NCI-H345 treated with DMSO at 0.1 percent for 48 hours (cell line): Measurements from ENCODE around the gene C1QL1.

Source experiments
- DNase-seq: peaks from one replicate; lab custom pipeline; 2025; ENCODE audit not compliant: unreplicated experiment; lab: John Stamatoyannopoulos, UW

C1QL1 gene

GRCh38 chr17:44989552-44990138 lies 21.5 kb upstream of the C1QL1 start:
- DNase-seq: no peak

- no peak for DNase-seq
These were observed 20.2 kb upstream of the C1QL1 start for GRCh38 chr17:44988044-44988942.

GRCh38 chr17:44983563-44983962 lies 15.5 kb upstream of the C1QL1 start:
- no peak for DNase-seq

GRCh38 chr17:44982113-44982702 lies 14.1 kb upstream of the C1QL1 start:
- DNase-seq: no peak

GRCh38 chr17:44981221-44981968 lies 13.3 kb upstream of the C1QL1 start:
- no peak for DNase-seq

GRCh38 chr17:44979426-44979995 lies 11.4 kb upstream of the C1QL1 start:
- no peak for DNase-seq

GRCh38 chr17:44978807-44979206 lies 10.7 kb upstream of the C1QL1 start:
- DNase-seq: no peak

- DNase-seq: no peak
These were observed 9.9 kb upstream of the C1QL1 start for GRCh38 chr17:44977814-44978550.

- no peak for DNase-seq
These were observed 9.0 kb upstream of the C1QL1 start for GRCh38 chr17:44977065-44977464.

- no peak for DNase-seq
These were observed 8.1 kb upstream of the C1QL1 start for GRCh38 chr17:44976206-44976605.

GRCh38 chr17:44972953-44973352 lies 4.8 kb upstream of the C1QL1 start:
- no peak for DNase-seq

GRCh38 chr17:44971776-44972483 lies 3.8 kb upstream of the C1QL1 start:
- no peak for DNase-seq

- no peak for DNase-seq
These were observed 2.1 kb upstream of the C1QL1 start for GRCh38 chr17:44970136-44970741.

- DNase-seq: no peak
These were observed 1.2 kb upstream of the C1QL1 start for GRCh38 chr17:44969144-44969780.

- no peak for DNase-seq
These were observed 237 bp downstream of the C1QL1 start for GRCh38 chr17:44967907-44968224.

- DNase-seq: no peak
These were observed 837 bp downstream of the C1QL1 start for GRCh38 chr17:44967026-44967906.

GRCh38 chr17:44966348-44967025 lies 1.6 kb downstream of the C1QL1 start:
- DNase-seq: no peak
